HepG2 (cell line): ENCODE results near the gene NEK9. TPM values are rescaled to one million over a fixed set of nuclear protein-coding genes. Genes with fewer than 3 reads are reported as not detected.

ENCODE experiments used
- AFF4 ChIP-seq: sonication (generic); formaldehyde crosslinking; IDR thresholded peaks from 2 replicates; pipeline ENCODE4 v1.4.0; 2020; ENCODE audit warnings: missing genetic modification reagents
- CCDC6 ChIP-seq: sonication (generic); formaldehyde crosslinking; IDR thresholded peaks from 2 replicates; pipeline ENCODE4 v1.8.1; 2022; ENCODE audit warnings: mild to moderate bottlenecking, missing genetic modification reagents, moderate library complexity
- CSRNP1 ChIP-seq: sonication (generic); formaldehyde crosslinking; IDR thresholded peaks from 2 replicates; pipeline ENCODE4 v1.8.1; 2023; ENCODE audit warnings: mild to moderate bottlenecking, missing genetic modification reagents
- DMAP1 ChIP-seq: IDR thresholded peaks from 2 replicates; pipeline ENCODE4 v1.6.1; 2016
- DNMT3B ChIP-seq: conservative IDR thresholded peaks from 2 replicates; pipeline ENCODE4 v1.6.1; 2016; ENCODE audit warnings: missing biosample characterization, control low read depth
- JARID2 ChIP-seq: sonication (generic); formaldehyde crosslinking; IDR thresholded peaks from 2 replicates; pipeline ENCODE4 v1.8.1; 2023; ENCODE audit warnings: missing genetic modification reagents, inconsistent platforms; ENCODE audit not compliant: insufficient replicate concordance
- KLF6 ChIP-seq: IDR thresholded peaks from 2 replicates; pipeline ENCODE4 v1.8.0; 2016; ENCODE audit warnings: missing biosample characterization, missing genetic modification reagents
- MAFK ChIP-seq, 2 experiments: IDR thresholded peaks in 1 of 2; conservative IDR thresholded peaks in 1 of 2; 2 replicates each; pipeline ENCODE4 v1.6.1; 2011; ENCODE audit warnings: improper control_type of control experiment in 2 of 2, low read length in 2 of 2
- MYC ChIP-seq: sonication (generic); formaldehyde crosslinking; IDR thresholded peaks from 2 replicates; pipeline ENCODE4 v1.9.0; 2021; ENCODE audit warnings: missing genetic modification reagents, borderline replicate concordance
- NR2C2 ChIP-seq: sonication (generic); formaldehyde crosslinking; IDR thresholded peaks from 2 replicates; pipeline ENCODE4 v1.4.0; 2020; ENCODE audit warnings: missing genetic modification reagents, mild to moderate bottlenecking, moderate library complexity, borderline replicate concordance
- NR2F6 ChIP-seq, 2 experiments: IDR thresholded peaks; 2 replicates each; pipeline ENCODE4 v1.6.1; 2016; ENCODE audit warnings: antibody characterized with exemption in 1 of 2, mild to moderate bottlenecking in 1 of 2
- RARG ChIP-seq: sonication (generic); formaldehyde crosslinking; IDR thresholded peaks from 2 replicates; pipeline ENCODE4 v1.4.0; 2020; ENCODE audit warnings: low read depth, mild to moderate bottlenecking, missing genetic modification reagents
- SMYD3 ChIP-seq: sonication (generic); formaldehyde crosslinking; IDR thresholded peaks from 2 replicates; pipeline ENCODE4 v1.8.1; 2023; ENCODE audit warnings: mild to moderate bottlenecking, missing genetic modification reagents
- ZFP91 ChIP-seq: sonication (generic); formaldehyde crosslinking; IDR thresholded peaks from 2 replicates; pipeline ENCODE4 v1.9.0; 2022; ENCODE audit warnings: missing genetic modification reagents, mild to moderate bottlenecking, borderline replicate concordance
- ZMYM2 ChIP-seq: sonication (generic); formaldehyde crosslinking; IDR thresholded peaks from 2 replicates; pipeline ENCODE4 v1.8.0; 2022; ENCODE audit warnings: mild to moderate bottlenecking, missing genetic modification reagents
- ZNF12 ChIP-seq: sonication (generic); formaldehyde crosslinking; IDR thresholded peaks from 2 replicates; pipeline ENCODE4 v1.5.0; 2020; ENCODE audit warnings: missing genetic modification reagents
- ZNF414 ChIP-seq: sonication (generic); formaldehyde crosslinking; IDR thresholded peaks from 2 replicates; pipeline ENCODE4 v1.5.0; 2020; ENCODE audit warnings: missing genetic modification reagents
- ZNF430 ChIP-seq: sonication (generic); formaldehyde crosslinking; IDR thresholded peaks from 2 replicates; pipeline ENCODE4 v1.9.0; 2021; ENCODE audit warnings: mild to moderate bottlenecking, missing genetic modification reagents
- ZNF772 ChIP-seq: sonication (generic); formaldehyde crosslinking; IDR thresholded peaks from 2 replicates; pipeline ENCODE4 v1.5.0; 2020; ENCODE audit warnings: mild to moderate bottlenecking, missing genetic modification reagents
- ZSCAN25 ChIP-seq: sonication (generic); formaldehyde crosslinking; IDR thresholded peaks from 2 replicates; pipeline ENCODE4 v1.8.0; 2022; ENCODE audit warnings: mild to moderate bottlenecking, missing genetic modification reagents
- polyA plus RNA-seq, 8 experiments: library from polyadenylated mRNA; depleted of rRNA in 3 of 8; stranded (reverse) in 7 of 8; unstranded in 1 of 8; fragments of >200 nt; fragmentation: Illumina TruSeq in 4 of 8; extraction: Trizol in 4 of 8; gene quantifications; 2 replicates each; pipeline versions ENCODE4 v1.2.1 to v1.2.3, GENCODE V29; 2011 to 2016; ENCODE audit warnings: low read depth in 4 of 8, missing spikeins in 1 of 8, mixed read lengths in 1 of 8; ENCODE audit not compliant: insufficient read depth in 1 of 8
- total RNA-seq, 5 experiments: library from RNA; depleted of rRNA; stranded (reverse); fragments of >200 nt; fragmentation: Illumina TruSeq; extraction: Trizol; gene quantifications; 2 replicates each; pipeline ENCODE4 v1.2.3, GENCODE V29; 2016; ENCODE audit warnings: low read depth in 1 of 5
- TF ChIP-seq, protein P1 (sequence below): IDR thresholded peaks from 2 replicates; pipeline ENCODE4 v1.6.1; 2018; ENCODE audit warnings: missing genetic modification reagents

NEK9 gene
- total and polyA plus RNA-seq, 2 of the 13 experiments (the other 11 are each of a cell fraction or from before 2014, with no cell fraction given), result 16.5 to 27.3 TPM

DNA sequence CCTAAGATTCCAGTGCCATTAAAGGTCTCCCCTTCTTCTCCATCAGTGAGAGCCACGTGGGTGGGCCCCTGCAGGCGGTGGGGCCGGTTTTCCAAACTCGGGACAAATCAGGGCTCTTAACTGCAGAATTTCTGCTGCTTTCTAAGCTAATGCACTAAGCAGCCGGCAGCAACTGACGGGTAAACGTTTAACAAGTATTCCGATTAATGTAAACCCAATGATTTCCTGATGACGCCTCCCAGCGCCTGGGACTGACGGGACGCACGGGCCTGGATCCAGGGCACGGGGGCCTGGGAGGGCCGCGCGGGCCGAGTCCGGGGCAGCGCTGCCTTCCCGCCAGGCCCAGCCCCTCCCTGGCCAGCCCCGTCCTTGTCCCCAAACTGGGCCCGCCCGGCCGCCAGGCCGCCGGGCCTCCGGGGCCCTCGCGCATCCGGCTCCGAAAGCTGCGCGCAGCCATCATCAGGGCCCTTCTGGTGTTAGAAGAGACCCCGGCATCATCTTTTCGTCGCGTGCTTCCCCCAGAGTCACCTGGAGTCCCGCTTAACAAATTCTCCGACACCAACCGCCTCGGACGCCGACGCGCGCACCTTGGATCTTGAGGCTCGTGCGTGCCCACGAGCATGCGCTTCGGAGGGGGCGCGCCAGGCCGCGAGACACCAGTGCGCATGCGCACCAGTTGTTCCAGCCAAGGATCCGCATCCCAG, 75.8 kb downstream of the NEK9 start, which contains the start of gene MLH3 (continued):
- TF ChIP-seq ZNF414 (CRISPR knock-in tag) (no peak), NR2C2 (CRISPR knock-in tag) (peak; percentile 43; the same call in 1 of the 2 replicates), ZMYM2 (CRISPR knock-in tag) (peak; percentile 42; the same call in 1 of the 2 replicates), DMAP1 (peak; percentile 62; the same call in 1 of the 2 replicates), SMYD3 (CRISPR knock-in tag) (no peak), AFF4 (CRISPR knock-in tag) (no peak), CSRNP1 (CRISPR knock-in tag) (peak; percentile 58; the same call in 1 of the 2 replicates), CCDC6 (CRISPR knock-in tag) (no peak), ZFP91 (CRISPR knock-in tag) (peak; percentile 60; the same call in 1 of the 2 replicates), NR2F6 (IDR thresholded peaks at IDR 0.05) (no peak), NR2F6 (CRISPR knock-in tag; IDR thresholded peaks at IDR 0.05) (0 out of 2 replicates have a peak, but pooled peaks have one; percentile 20), DNMT3B (no peak), RARG (CRISPR knock-in tag) (no peak), MYC (peak; percentile 84), KLF6 (CRISPR knock-in tag) (peak; percentile 84; the same call in 1 of the 2 replicates), JARID2 (no peak), MAFK (conservative IDR thresholded peaks at IDR 0.05 in 1 of 2, IDR thresholded peaks at IDR 0.05 in 1 of 2; ENCODE audit: low read length in 2 of 2) (no peak), ZNF772 (CRISPR knock-in tag) (peak; percentile 29; the same call in 1 of the 2 replicates), ZNF430 (CRISPR knock-in tag) (peak; percentile 93), ZSCAN25 (CRISPR knock-in tag) (peak; percentile 35; the same call in 1 of the 2 replicates), ZNF12 (CRISPR knock-in tag) (no peak)
- TF ChIP-seq, protein P1, sequence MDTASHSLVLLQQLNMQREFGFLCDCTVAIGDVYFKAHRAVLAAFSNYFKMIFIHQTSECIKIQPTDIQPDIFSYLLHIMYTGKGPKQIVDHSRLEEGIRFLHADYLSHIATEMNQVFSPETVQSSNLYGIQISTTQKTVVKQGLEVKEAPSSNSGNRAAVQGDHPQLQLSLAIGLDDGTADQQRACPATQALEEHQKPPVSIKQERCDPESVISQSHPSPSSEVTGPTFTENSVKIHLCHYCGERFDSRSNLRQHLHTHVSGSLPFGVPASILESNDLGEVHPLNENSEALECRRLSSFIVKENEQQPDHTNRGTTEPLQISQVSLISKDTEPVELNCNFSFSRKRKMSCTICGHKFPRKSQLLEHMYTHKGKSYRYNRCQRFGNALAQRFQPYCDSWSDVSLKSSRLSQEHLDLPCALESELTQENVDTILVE (CRISPR knock-in tag), result no peak; the same call in 1 of the 2 replicates
